GM18907 (cell line): Measurements from ENCODE around the gene ONECUT2.

Source experiments
- ATAC-seq: cut with Tn5 transposase; IDR thresholded peaks from one replicate; pipeline ENCODE4 v1.9.1; 2021; ENCODE audit warnings: mild to moderate bottlenecking, moderate library complexity; ENCODE audit not compliant: unreplicated experiment

Gene ONECUT2

DNA sequence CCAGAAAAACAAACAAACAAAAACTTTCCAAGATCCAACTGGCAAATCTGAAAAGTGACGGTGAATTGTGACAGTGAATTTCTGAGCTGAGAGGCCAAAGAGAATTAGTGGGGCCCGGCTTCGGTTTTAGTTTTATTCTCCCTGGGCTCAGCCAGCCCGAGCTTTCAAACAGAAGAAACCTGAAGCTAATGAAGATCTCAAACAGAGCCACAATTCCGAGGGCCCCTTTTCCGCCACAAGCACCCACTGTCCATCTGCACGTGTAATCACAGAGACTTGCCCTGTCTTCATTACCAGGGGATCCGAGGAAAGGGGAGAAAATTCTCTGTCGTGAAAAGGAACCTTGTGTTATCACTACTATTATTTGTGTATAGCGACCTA lies 4.2 kb upstream of the ONECUT2 start:
- ATAC-seq, result no peak

- no peak for ATAC-seq
These were observed 3.6 kb upstream of the ONECUT2 start for GRCh38 chr18:57431467-57432080.

GRCh38 chr18:57432140-57432539 lies 3.0 kb upstream of the ONECUT2 start:
- no peak for ATAC-seq

- no peak for ATAC-seq
These were observed 2.3 kb upstream of the ONECUT2 start for GRCh38 chr18:57432751-57433400.

DNA sequence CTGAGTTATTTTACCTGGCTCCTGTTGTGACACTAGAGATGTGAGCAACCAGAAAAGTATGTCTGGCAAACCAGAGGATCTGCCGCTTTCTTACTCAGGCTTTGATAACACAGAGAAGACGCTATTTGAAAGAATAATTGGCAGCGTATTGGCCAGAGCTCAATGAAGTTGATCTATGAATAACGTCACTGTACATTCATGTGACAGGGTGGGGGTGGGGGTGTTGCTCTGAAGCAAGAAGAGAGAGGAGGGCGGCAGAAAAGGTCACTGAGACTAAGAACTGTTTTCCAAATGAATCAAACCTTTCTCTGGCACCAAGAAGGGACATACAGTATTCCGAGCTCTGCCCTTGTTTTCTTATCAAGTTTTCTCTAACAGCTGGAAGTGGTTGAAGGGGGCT lies 1.7 kb upstream of the ONECUT2 start:
- ATAC-seq, result no peak

- ATAC-seq, result no peak
These were observed 1.1 kb upstream of the ONECUT2 start for GRCh38 chr18:57433934-57434535.

DNA sequence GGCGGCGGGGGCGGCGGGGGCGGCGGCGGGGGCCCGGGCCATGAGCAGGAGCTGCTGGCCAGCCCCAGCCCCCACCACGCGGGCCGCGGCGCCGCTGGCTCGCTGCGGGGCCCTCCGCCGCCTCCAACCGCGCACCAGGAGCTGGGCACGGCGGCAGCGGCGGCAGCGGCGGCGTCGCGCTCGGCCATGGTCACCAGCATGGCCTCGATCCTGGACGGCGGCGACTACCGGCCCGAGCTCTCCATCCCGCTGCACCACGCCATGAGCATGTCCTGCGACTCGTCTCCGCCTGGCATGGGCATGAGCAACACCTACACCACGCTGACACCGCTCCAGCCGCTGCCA lies 644 bp downstream of the ONECUT2 start:
- ATAC-seq, result no peak

GRCh38 chr18:57436191-57436964 lies 1.2 kb downstream of the ONECUT2 start:
- ATAC-seq, result no peak

GRCh38 chr18:57436965-57437333 lies 1.8 kb downstream of the ONECUT2 start:
- no peak for ATAC-seq

GRCh38 chr18:57437402-57437765 lies 2.2 kb downstream of the ONECUT2 start:
- ATAC-seq, result no peak

- peak; percentile 76 for ATAC-seq
These were observed 2.8 kb downstream of the ONECUT2 start for GRCh38 chr18:57437766-57438671.

DNA sequence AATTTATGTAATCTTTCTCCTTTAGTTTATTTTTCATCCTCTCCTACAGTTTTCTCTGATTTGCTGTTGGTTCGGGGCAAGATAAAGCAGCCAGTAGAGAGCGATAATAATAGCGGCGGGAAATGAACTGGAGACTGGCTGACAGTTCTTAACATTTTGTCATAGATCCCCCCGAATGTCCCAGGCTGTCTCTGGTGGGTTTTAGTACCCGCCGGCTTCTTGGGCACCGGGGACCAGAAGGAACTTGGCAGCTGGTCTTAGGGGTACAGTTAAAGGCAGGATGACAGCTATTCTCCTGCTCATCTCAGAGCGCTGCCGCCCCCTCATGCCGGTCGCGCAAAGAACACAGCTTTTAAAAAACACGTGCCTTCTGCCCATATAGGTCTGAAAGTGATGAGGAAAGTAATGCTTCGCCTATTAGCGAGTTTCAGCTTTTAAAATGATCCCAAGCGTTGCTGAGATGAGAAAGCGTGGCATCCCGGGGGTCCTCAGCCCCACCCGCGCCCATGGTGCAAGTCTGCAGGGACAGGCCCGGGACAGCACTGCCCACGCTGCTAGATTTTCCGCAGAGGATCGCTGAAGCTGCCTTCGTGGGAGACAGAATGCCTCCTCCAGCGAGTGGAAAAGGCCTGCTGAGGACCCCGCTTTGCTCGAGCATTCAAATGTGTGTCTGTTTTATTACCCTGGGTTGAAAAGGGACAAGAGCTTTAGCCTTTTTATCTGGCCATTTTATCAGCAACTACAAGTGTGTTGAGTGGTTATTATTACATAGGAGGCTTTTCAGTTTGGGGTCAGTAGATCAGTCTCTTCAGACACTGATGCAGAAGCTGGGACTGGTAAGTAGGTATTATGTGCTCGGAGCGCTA lies 3.8 kb downstream of the ONECUT2 start:
- ATAC-seq, result no peak

DNA sequence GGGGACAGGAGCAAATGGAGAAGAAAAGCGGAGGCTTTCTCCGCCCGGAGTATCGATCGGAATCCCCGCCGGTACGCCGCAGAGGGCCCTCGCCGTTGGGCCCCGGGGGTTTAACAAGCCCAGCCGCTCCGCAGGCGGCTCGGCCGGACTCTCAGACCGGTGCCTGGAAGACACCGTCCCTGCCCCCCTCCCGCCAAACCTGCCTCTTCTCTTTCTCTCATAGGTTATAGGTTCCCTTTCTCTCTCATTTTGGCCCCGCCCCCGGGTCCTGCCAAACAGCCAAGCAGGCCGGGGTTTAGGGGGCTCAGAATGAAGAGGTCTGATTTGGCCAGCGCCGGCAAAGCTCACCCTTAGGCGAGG lies 4.4 kb downstream of the ONECUT2 start:
- no peak for ATAC-seq

GRCh38 chr18:57439985-57440330 lies 4.8 kb downstream of the ONECUT2 start:
- ATAC-seq, result no peak

DNA sequence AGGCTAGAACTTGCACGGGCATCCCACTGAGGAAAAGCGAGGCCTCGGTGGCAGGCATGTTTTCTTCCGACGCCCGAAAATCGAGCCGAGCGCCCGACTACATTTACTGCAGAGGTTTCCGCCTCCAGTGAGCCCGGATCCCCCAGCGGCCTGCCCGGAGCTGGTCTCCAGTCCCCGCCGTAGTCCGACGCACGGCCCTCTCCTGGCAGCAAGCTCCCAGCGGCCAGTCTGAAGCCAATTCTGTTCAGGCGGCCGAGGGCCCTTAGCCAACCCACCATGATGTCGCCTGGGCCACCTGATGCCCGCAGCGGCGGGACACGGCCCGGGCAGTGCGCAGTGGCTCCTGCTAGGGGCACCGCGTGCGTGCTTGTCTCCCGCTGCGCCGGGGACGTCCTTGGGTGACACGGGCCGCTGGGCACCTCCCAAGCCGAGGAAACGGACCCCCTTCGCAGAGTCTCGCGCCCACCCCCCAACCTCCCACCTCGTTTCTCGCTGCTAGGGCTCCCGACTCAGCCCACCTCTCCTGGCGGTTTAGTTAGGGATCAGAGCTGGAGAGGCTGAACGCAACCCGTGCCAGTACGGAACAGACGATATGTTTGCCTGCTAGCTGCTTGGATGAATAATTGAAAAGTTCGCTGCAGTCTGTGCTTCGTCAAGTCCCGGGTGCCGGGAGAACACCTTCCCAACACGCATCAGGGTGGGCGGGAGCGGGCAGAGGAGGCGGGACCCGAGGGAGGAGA lies 5.3 kb downstream of the ONECUT2 start:
- no peak for ATAC-seq

GRCh38 chr18:57441071-57441794 lies 6.1 kb downstream of the ONECUT2 start:
- ATAC-seq, result peak; percentile 53

- ATAC-seq, result no peak
These were observed 8.1 kb downstream of the ONECUT2 start for GRCh38 chr18:57443247-57443646.

GRCh38 chr18:57443702-57444101 lies 8.5 kb downstream of the ONECUT2 start:
- no peak for ATAC-seq

DNA sequence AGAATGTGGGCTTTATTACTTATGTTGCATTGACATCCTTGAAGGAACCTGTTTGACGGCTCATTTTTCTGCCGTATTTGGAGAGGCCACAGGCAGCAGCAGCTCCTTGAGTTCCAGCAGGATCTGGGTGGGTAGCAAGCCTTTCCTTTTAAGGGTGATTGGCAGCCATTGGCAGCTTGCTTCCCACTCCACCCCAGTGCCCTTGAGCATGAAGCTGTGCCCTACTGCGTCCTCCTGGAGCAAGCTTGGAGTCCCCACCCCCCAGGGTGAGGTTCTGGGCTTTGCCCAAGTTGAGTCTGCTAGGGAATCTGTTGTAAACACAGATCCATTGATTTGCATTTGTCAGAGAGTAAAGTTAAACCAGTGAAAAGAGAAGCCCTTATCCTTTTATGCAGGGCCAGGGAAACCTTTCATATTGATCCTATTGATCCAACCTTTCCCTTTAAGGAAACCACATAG lies 9.2 kb downstream of the ONECUT2 start:
- no peak for ATAC-seq
